WTC11 (cell line): ENCODE results near the gene DNM1L. TPM values are rescaled to one million over a fixed set of nuclear protein-coding genes. Genes with fewer than 3 reads are reported as not detected.

Experiments used
- ATAC-seq: fragments of 200-7000 bp; cut with Tn5 transposase; 2 replicates; pipeline ENCODE4 v1.10.0; 2021; ENCODE audit warnings: mild to moderate bottlenecking, moderate library complexity
- CTCF ChIA-PET: fragments of 300-600 bp; sonication (Branson Sonifier 250); formaldehyde crosslinking; loops from one replicate; lab custom pipeline; 2021; ENCODE audit warnings: antibody characterized with exemption; lab: Charles Lee
- POLR2A ChIA-PET: fragments of 350-600 bp; sonication (Branson Sonifier 250); formaldehyde crosslinking; loops from one replicate; lab custom pipeline; 2021; ENCODE audit warnings: antibody characterized with exemption; lab: Charles Lee
- DNase-seq: peaks from one replicate; pipeline ENCODE4 v3.0.0; 2021; ENCODE audit warnings: low spot score
- H3K27ac Mint-ChIP-seq: 2 replicates; pipeline ENCODE4 v1.8.0; 2021; ENCODE audit warnings: mixed read lengths
- H3K27me3 Mint-ChIP-seq: 2 replicates; pipeline ENCODE4 v1.8.0; 2021; ENCODE audit warnings: low read depth, mild to moderate bottlenecking, moderate library complexity, mixed read lengths
- H3K36me3 Mint-ChIP-seq: 2 replicates; pipeline ENCODE4 v1.8.0; 2021; ENCODE audit warnings: mixed read lengths
- H3K4me1 Mint-ChIP-seq: 2 replicates; pipeline ENCODE4 v1.8.0; 2022; ENCODE audit warnings: mixed read lengths
- H3K4me3 Mint-ChIP-seq: 2 replicates; pipeline ENCODE4 v1.8.0; 2021; ENCODE audit warnings: mild to moderate bottlenecking, moderate library complexity, mixed read lengths
- H3K9me3 Mint-ChIP-seq: 2 replicates; pipeline ENCODE4 v1.8.0; 2021; ENCODE audit warnings: mixed read lengths
- CBFB ChIP-seq: sonication (generic); formaldehyde crosslinking; IDR thresholded peaks from 2 replicates; pipeline ENCODE4 v1.8.1; 2022; ENCODE audit warnings: mild to moderate bottlenecking, low read depth, missing genetic modification reagents
- CREB1 ChIP-seq: sonication (generic); formaldehyde crosslinking; IDR thresholded peaks from 2 replicates; pipeline ENCODE4 v1.8.0; 2023; ENCODE audit warnings: mild to moderate bottlenecking, missing genetic modification reagents
- FOXP1 ChIP-seq: sonication (generic); formaldehyde crosslinking; IDR thresholded peaks from 2 replicates; pipeline ENCODE4 v1.8.0; 2022; ENCODE audit warnings: missing genetic modification reagents, mild to moderate bottlenecking, moderate library complexity, borderline replicate concordance
- GRHL2 ChIP-seq: fragments of 250-450 bp; sonication (Bioruptor Pico); IDR thresholded peaks from 2 replicates; pipeline ENCODE4 v1.8.0; 2022; ENCODE audit warnings: mild to moderate bottlenecking, moderate library complexity; ENCODE audit not compliant: insufficient replicate concordance, severe bottlenecking
- JAZF1 ChIP-seq: fragments of 250-450 bp; sonication (Bioruptor Pico); IDR thresholded peaks from 2 replicates; pipeline ENCODE4 v1.9.0; 2021; ENCODE audit warnings: moderate library complexity, mild to moderate bottlenecking, inconsistent platforms
- MYBL2 ChIP-seq: sonication (generic); formaldehyde crosslinking; IDR thresholded peaks from 2 replicates; pipeline ENCODE4 v1.8.1; 2023; ENCODE audit warnings: mild to moderate bottlenecking, moderate library complexity, missing genetic modification reagents
- NFYB ChIP-seq: sonication (generic); formaldehyde crosslinking; conservative IDR thresholded peaks from 2 replicates; pipeline ENCODE4 v1.8.0; 2022; ENCODE audit warnings: low read depth, missing genetic modification reagents
- OVOL2 ChIP-seq: fragments of 250-450 bp; sonication (Bioruptor Pico); IDR thresholded peaks from 2 replicates; pipeline ENCODE4 v1.9.0; 2021; ENCODE audit warnings: mild to moderate bottlenecking, borderline replicate concordance
- SOX15 ChIP-seq: fragments of 250-450 bp; sonication (Bioruptor Pico); IDR thresholded peaks from 2 replicates; pipeline ENCODE4 v1.9.0; 2021; ENCODE audit warnings: mild to moderate bottlenecking
- SP1 ChIP-seq: sonication (generic); formaldehyde crosslinking; conservative IDR thresholded peaks from 2 replicates; pipeline ENCODE4 v1.8.1; 2022; ENCODE audit warnings: missing genetic modification reagents
- TEAD1 ChIP-seq: sonication (generic); formaldehyde crosslinking; IDR thresholded peaks from 2 replicates; pipeline ENCODE4 v1.8.0; 2022; ENCODE audit warnings: mild to moderate bottlenecking, missing genetic modification reagents
- TP53 ChIP-seq: sonication (generic); formaldehyde crosslinking; IDR thresholded peaks from 2 replicates; pipeline ENCODE4 v1.8.1; 2023; ENCODE audit warnings: mild to moderate bottlenecking, missing genetic modification reagents
- ZNF219 ChIP-seq: sonication (generic); formaldehyde crosslinking; IDR thresholded peaks from 2 replicates; pipeline ENCODE4 v1.8.0; 2023; ENCODE audit warnings: missing genetic modification reagents, mild to moderate bottlenecking, borderline replicate concordance
- total RNA-seq: library from RNA; stranded (reverse); gene quantifications from 3 replicates; pipeline ENCODE4 v1.2.3, GENCODE V29; 2021
- TF ChIP-seq, protein P1 (sequence below): fragments of 250-450 bp; sonication (Bioruptor Pico); IDR thresholded peaks from 2 replicates; pipeline ENCODE4 v1.9.0; 2021; ENCODE audit warnings: mild to moderate bottlenecking
- TF ChIP-seq, protein P2 (sequence below): sonication (generic); formaldehyde crosslinking; IDR thresholded peaks from 2 replicates; pipeline ENCODE4 v1.8.0; 2022; ENCODE audit warnings: mild to moderate bottlenecking, missing genetic modification reagents
- TF ChIP-seq, protein P3 (sequence below): sonication (generic); formaldehyde crosslinking; IDR thresholded peaks from 2 replicates; pipeline ENCODE4 v1.8.1; 2023; ENCODE audit warnings: mild to moderate bottlenecking, missing genetic modification reagents
- TF ChIP-seq, protein P4 (sequence below): sonication (generic); formaldehyde crosslinking; IDR thresholded peaks from 2 replicates; pipeline ENCODE4 v1.8.0; 2022; ENCODE audit warnings: missing genetic modification reagents

The DNM1L gene
- total RNA-seq, 1 experiment from 2014 or later = 74.3 TPM

DNA sequence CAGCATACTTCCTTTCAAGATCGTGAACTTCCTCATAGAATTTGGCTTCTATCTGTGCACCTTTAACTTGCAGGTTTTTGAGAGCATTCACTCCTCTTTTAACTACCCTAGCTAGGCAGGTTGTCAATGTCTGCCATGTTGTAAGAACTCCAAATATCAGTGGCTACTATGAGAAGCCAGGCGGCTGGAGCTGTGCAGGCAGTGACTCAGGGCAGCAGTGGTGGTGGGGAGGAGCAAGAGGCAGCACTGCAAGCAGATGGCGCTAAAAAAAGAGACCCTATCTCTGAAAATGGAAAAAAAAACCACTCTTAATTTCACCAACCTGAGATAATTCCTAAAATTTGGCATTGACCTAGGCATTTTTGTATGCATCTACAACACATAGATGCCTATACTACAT, 48.1 kb downstream of the DNM1L start:
- TF ChIP-seq CREB1 = no peak
- no peak for TF ChIP-seq ZNF219
- TF ChIP-seq, protein P1, sequence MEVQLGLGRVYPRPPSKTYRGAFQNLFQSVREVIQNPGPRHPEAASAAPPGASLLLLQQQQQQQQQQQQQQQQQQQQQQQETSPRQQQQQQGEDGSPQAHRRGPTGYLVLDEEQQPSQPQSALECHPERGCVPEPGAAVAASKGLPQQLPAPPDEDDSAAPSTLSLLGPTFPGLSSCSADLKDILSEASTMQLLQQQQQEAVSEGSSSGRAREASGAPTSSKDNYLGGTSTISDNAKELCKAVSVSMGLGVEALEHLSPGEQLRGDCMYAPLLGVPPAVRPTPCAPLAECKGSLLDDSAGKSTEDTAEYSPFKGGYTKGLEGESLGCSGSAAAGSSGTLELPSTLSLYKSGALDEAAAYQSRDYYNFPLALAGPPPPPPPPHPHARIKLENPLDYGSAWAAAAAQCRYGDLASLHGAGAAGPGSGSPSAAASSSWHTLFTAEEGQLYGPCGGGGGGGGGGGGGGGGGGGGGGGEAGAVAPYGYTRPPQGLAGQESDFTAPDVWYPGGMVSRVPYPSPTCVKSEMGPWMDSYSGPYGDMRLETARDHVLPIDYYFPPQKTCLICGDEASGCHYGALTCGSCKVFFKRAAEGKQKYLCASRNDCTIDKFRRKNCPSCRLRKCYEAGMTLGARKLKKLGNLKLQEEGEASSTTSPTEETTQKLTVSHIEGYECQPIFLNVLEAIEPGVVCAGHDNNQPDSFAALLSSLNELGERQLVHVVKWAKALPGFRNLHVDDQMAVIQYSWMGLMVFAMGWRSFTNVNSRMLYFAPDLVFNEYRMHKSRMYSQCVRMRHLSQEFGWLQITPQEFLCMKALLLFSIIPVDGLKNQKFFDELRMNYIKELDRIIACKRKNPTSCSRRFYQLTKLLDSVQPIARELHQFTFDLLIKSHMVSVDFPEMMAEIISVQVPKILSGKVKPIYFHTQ (CRISPR knock-in tag) = no peak
- TF ChIP-seq, all 79 proteins: peak for 0
- ATAC-seq = peak; percentile 48
- Mint-ChIP-seq H3K9me3 (no peaks in the 10 kb centered on the region), H3K4me3 (no peak overlapping the region), H3K27me3 (no peaks in the 10 kb centered on the region), H3K27ac (peak overlapping the region; percentile 66; the same call in 1 of the 2 replicates), H3K36me3 (peaks cover 43% of the 10 kb centered on the region), H3K4me1 (no peaks in the 10 kb centered on the region)
- no peak for DNase-seq
- CTCF ChIA-PET = interaction anchor here (1.8 kb wide), 1 partner anchor 28 kb away, joined by 7 read pairs; the partner anchor contains the start of gene YARS2
- POLR2A ChIA-PET = no interaction called here

DNA sequence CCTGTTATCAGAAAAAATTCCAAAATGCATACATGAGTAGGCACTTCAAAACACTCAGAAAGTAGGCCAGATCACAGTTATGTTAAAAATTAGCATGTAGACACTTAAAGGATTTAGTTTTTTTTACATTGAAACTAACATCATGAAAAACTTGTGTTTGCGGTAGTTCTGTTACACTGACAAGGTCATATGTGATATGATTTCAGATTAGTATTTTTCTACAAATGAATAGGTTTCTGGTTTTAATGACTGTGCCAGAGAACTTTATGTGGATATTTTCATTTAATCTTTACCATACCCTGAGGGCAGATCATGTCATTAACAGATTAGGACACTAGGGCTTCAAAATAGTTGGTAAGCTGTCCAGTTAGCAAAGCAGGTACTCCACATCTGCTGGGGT, 55.9 kb downstream of the DNM1L start:
- H3K4me1 Mint-ChIP-seq = peaks cover 23% of the 10 kb centered on the region
- peaks cover 45% of the 10 kb centered on the region for H3K36me3 Mint-ChIP-seq
- ATAC-seq (no peak), DNase-seq (no peak)
- POLR2A ChIA-PET = interaction anchor here (0.5 kb wide), 1 partner anchor 750 kb away, joined by 5 read pairs; no protein-coding TSS in a partner anchor
- CTCF ChIA-PET = interaction anchor here (1.6 kb wide), 1 partner anchor 20 kb away, joined by 4 read pairs; the partner anchor contains the start of gene YARS2
- no peak overlapping the region for H3K4me3 Mint-ChIP-seq
- H3K27ac Mint-ChIP-seq = 0 out of 2 replicates have a peak overlapping the region, but pooled peaks have one; percentile 44
- H3K27me3 Mint-ChIP-seq = no peaks in the 10 kb centered on the region
- no peaks in the 10 kb centered on the region for H3K9me3 Mint-ChIP-seq
- no peak for TF ChIP-seq MYBL2
- no peak for TF ChIP-seq OVOL2 (CRISPR knock-in tag)
- no peak for TF ChIP-seq SP1
- TF ChIP-seq CBFB (CRISPR knock-in tag) = no peak
- TF ChIP-seq, protein P2, sequence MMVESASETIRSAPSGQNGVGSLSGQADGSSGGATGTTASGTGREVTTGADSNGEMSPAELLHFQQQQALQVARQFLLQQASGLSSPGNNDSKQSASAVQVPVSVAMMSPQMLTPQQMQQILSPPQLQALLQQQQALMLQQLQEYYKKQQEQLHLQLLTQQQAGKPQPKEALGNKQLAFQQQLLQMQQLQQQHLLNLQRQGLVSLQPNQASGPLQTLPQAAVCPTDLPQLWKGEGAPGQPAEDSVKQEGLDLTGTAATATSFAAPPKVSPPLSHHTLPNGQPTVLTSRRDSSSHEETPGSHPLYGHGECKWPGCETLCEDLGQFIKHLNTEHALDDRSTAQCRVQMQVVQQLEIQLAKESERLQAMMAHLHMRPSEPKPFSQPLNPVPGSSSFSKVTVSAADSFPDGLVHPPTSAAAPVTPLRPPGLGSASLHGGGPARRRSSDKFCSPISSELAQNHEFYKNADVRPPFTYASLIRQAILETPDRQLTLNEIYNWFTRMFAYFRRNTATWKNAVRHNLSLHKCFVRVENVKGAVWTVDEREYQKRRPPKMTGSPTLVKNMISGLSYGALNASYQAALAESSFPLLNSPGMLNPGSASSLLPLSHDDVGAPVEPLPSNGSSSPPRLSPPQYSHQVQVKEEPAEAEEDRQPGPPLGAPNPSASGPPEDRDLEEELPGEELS (CRISPR knock-in tag) = no peak
- TF ChIP-seq TEAD1 = no peak
- TF ChIP-seq NFYB (CRISPR knock-in tag) = no peak
- TF ChIP-seq GRHL2 = no peak
- TF ChIP-seq FOXP1 (CRISPR knock-in tag) = no peak
- TF ChIP-seq, protein P3, sequence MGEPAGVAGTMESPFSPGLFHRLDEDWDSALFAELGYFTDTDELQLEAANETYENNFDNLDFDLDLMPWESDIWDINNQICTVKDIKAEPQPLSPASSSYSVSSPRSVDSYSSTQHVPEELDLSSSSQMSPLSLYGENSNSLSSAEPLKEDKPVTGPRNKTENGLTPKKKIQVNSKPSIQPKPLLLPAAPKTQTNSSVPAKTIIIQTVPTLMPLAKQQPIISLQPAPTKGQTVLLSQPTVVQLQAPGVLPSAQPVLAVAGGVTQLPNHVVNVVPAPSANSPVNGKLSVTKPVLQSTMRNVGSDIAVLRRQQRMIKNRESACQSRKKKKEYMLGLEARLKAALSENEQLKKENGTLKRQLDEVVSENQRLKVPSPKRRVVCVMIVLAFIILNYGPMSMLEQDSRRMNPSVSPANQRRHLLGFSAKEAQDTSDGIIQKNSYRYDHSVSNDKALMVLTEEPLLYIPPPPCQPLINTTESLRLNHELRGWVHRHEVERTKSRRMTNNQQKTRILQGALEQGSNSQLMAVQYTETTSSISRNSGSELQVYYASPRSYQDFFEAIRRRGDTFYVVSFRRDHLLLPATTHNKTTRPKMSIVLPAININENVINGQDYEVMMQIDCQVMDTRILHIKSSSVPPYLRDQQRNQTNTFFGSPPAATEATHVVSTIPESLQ = no peak
- TF ChIP-seq, protein P4, sequence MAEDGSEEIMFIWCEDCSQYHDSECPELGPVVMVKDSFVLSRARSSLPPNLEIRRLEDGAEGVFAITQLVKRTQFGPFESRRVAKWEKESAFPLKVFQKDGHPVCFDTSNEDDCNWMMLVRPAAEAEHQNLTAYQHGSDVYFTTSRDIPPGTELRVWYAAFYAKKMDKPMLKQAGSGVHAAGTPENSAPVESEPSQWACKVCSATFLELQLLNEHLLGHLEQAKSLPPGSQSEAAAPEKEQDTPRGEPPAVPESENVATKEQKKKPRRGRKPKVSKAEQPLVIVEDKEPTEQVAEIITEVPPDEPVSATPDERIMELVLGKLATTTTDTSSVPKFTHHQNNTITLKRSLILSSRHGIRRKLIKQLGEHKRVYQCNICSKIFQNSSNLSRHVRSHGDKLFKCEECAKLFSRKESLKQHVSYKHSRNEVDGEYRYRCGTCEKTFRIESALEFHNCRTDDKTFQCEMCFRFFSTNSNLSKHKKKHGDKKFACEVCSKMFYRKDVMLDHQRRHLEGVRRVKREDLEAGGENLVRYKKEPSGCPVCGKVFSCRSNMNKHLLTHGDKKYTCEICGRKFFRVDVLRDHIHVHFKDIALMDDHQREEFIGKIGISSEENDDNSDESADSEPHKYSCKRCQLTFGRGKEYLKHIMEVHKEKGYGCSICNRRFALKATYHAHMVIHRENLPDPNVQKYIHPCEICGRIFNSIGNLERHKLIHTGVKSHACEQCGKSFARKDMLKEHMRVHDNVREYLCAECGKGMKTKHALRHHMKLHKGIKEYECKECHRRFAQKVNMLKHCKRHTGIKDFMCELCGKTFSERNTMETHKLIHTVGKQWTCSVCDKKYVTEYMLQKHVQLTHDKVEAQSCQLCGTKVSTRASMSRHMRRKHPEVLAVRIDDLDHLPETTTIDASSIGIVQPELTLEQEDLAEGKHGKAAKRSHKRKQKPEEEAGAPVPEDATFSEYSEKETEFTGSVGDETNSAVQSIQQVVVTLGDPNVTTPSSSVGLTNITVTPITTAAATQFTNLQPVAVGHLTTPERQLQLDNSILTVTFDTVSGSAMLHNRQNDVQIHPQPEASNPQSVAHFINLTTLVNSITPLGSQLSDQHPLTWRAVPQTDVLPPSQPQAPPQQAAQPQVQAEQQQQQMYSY (CRISPR knock-in tag) = no peak
- TF ChIP-seq, protein P1 (CRISPR knock-in tag) = no peak
- no peak for TF ChIP-seq JAZF1 (CRISPR knock-in tag)
- no peak for TF ChIP-seq SOX15
- TF ChIP-seq TP53 (CRISPR knock-in tag) = no peak
